B cell (primary cell): ENCODE results near the gene KLHL17.
"Not testable (repeated sequence)": the region's sequence is repeated elsewhere in the genome, so short reads cannot be mapped to it uniquely, and the experiment has no call there.

ENCODE experiments used
- EZH2 ChIP-seq: IDR thresholded peaks from 2 replicates; pipeline ENCODE4 v1.6.1; 2012; ENCODE audit warnings: borderline replicate concordance, low read depth, mild to moderate bottlenecking, moderate library complexity, low read length; ENCODE audit not compliant: insufficient read depth, poor library complexity, severe bottlenecking
- TF ChIP-seq, protein P1 (sequence below): fragments of 200-600 bp; IDR thresholded peaks from one replicate; pipeline ENCODE4 v1.8.0; 2022; ENCODE audit warnings: antibody characterized with exemption, mild to moderate bottlenecking

GRCh38 chr1:1012736-1013104, 52.3 kb downstream of the KLHL17 start:
- TF ChIP-seq, protein P1, sequence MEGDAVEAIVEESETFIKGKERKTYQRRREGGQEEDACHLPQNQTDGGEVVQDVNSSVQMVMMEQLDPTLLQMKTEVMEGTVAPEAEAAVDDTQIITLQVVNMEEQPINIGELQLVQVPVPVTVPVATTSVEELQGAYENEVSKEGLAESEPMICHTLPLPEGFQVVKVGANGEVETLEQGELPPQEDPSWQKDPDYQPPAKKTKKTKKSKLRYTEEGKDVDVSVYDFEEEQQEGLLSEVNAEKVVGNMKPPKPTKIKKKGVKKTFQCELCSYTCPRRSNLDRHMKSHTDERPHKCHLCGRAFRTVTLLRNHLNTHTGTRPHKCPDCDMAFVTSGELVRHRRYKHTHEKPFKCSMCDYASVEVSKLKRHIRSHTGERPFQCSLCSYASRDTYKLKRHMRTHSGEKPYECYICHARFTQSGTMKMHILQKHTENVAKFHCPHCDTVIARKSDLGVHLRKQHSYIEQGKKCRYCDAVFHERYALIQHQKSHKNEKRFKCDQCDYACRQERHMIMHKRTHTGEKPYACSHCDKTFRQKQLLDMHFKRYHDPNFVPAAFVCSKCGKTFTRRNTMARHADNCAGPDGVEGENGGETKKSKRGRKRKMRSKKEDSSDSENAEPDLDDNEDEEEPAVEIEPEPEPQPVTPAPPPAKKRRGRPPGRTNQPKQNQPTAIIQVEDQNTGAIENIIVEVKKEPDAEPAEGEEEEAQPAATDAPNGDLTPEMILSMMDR = not testable (repeated sequence)
- TF ChIP-seq EZH2 = not testable (repeated sequence)
